SJCRH30 (cell line): Measurements from ENCODE around the gene PRR20G. TPM values are rescaled to one million over a fixed set of nuclear protein-coding genes. Genes with fewer than 3 reads are reported as not detected.

Experiments
- DNase-seq, 2 experiments: peaks; one replicate each; pipeline ENCODE4 v3.0.0-alpha.2; 2015 to 2020
- H3K27ac ChIP-seq: fragments of 250-450 bp; sonication (Bioruptor Pico); 2 replicates; pipeline ENCODE4 v1.5.1; 2020; ENCODE audit warnings: mild to moderate bottlenecking, moderate library complexity
- H3K27me3 ChIP-seq: fragments of 250-450 bp; sonication (Bioruptor Pico); 2 replicates; pipeline ENCODE4 v1.5.1; 2020; ENCODE audit warnings: mild to moderate bottlenecking, moderate library complexity
- H3K36me3 ChIP-seq: fragments of 250-450 bp; sonication (Bioruptor Pico); 2 replicates; pipeline ENCODE4 v1.5.1; 2020; ENCODE audit warnings: mild to moderate bottlenecking, moderate library complexity
- H3K4me1 ChIP-seq: fragments of 250-450 bp; sonication (Bioruptor Pico); 2 replicates; pipeline ENCODE4 v1.5.1; 2020; ENCODE audit warnings: mild to moderate bottlenecking, moderate library complexity
- H3K4me3 ChIP-seq: fragments of 250-450 bp; sonication (Bioruptor Pico); 2 replicates; pipeline ENCODE4 v1.5.1; 2020; ENCODE audit warnings: mild to moderate bottlenecking, moderate library complexity
- H3K9me3 ChIP-seq: fragments of 250-450 bp; sonication (Bioruptor Pico); replicated peaks from 2 replicates; pipeline ENCODE4 v1.5.1; 2020; ENCODE audit warnings: mild to moderate bottlenecking, moderate library complexity
- total RNA-seq: library from RNA; depleted of rRNA; stranded (reverse); fragments of >200 nt; shearing (Covaris generic); gene quantifications from 2 replicates; pipeline ENCODE4 v1.2.3, GENCODE V29; 2014

The PRR20G gene
- total RNA-seq, 1 experiment from 2014 or later = not detected

DNA sequence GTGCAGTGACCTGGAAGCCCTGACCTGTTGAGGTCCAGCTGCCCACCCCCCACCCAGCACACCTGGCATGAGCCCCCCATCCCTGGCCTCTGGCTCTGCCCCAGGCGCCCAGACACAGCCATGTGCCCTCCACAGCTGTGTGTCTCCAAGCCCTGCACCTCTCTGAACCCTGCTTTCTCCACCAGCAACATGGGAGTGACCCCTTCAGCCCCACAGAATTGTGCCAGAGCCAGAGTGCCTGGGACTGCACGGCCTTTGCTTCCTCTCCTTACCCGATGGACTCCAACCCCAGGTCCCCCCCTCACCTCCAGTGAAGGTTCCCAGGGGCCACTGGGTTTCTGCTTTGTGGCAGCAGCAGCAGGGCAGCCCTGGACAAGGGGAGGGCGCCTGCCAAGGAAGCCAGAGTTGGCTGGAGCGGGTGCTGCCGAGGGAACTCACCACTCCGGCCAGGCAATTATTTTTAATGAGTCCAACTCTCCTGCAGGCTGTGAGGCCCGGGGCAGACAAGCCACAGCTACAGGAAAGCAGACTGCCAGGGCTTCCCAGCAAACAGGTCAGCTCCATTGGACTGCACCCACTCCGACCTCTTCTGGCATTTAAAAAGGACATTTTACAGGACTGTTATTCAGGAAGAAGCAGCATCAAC is 24.1 kb downstream of the PRR20G start:
- Histone ChIP-seq H3K9me3 (no peaks in the 10 kb centered on the region), H3K4me1 (no peaks in the 10 kb centered on the region), H3K36me3 (no peaks in the 10 kb centered on the region), H3K4me3 (no peak overlapping the region), H3K27ac (no peak overlapping the region), H3K27me3 (no peaks in the 10 kb centered on the region)
- no peak for DNase-seq

DNA sequence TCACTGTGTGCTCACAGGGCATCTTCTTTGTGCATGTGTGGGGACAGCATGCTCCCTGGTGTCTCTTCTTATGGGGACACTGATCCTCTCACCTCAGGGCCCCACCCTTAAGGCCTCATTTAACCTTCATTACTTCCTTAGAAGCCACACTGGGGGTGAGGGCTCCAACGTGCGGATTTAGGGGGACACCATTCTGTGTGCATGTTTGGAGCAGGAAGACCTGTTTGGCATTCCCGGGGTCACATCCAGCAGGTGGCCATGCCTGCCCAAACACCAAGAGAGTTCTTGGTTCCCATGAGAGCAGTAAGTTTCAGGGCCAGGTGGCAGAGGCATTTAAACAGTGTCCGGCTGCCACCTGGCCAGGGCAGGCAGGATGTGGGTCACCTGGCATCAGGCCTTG is 24.8 kb downstream of the PRR20G start:
- Histone ChIP-seq H3K27ac (no peak overlapping the region), H3K9me3 (no peaks in the 10 kb centered on the region), H3K4me3 (no peak overlapping the region), H3K36me3 (no peaks in the 10 kb centered on the region), H3K27me3 (no peaks in the 10 kb centered on the region), H3K4me1 (no peaks in the 10 kb centered on the region)
- DNase-seq = no peak

DNA sequence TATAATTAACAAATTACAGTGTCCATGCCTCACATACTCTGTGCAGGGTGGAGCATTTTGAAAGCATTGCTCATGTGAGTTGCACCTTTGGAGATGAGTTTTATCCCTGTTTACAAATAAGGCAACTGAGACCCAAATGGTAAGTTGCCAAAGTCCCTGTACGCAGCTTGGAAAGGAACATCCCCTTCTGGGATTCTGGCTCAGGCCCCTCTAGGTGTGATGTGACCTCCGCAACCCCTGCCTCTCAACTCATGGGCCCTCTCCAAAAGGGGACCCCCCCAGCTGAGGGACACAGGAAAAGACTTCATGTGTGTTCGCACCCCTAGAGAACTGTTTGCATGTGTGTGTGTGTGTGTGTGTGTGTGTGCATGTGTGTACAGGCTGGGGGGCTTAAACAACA is 25.3 kb downstream of the PRR20G start:
- no peaks in the 10 kb centered on the region for H3K36me3 ChIP-seq
- H3K4me1 ChIP-seq = no peaks in the 10 kb centered on the region
- no peak for DNase-seq
- H3K27me3 ChIP-seq = no peaks in the 10 kb centered on the region
- no peaks in the 10 kb centered on the region for H3K9me3 ChIP-seq
- H3K4me3 ChIP-seq = no peak overlapping the region
- H3K27ac ChIP-seq = no peak overlapping the region

DNA sequence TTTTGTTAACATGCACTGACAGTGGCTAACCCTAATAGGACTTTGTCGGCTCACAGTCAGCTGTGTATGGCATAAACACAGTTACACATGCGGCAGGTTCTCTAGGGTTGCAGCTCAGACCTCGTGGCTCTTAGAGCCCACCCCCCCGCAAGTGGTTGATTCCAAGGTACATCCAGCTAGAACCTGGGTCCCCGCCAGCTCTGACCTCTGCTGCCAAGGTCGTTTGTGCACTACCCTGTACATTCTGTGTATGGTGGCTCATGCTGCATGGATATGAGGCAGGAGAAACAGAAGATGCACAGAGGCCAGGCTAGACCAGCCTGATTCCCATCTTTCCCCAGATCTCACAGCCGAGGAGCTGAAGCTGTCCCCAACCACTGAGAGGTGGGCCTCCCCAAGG is 25.9 kb downstream of the PRR20G start:
- Histone ChIP-seq H3K27me3 (no peaks in the 10 kb centered on the region), H3K27ac (no peak overlapping the region), H3K9me3 (no peaks in the 10 kb centered on the region), H3K4me1 (no peaks in the 10 kb centered on the region), H3K4me3 (no peak overlapping the region), H3K36me3 (no peaks in the 10 kb centered on the region)
- no peak for DNase-seq

DNA sequence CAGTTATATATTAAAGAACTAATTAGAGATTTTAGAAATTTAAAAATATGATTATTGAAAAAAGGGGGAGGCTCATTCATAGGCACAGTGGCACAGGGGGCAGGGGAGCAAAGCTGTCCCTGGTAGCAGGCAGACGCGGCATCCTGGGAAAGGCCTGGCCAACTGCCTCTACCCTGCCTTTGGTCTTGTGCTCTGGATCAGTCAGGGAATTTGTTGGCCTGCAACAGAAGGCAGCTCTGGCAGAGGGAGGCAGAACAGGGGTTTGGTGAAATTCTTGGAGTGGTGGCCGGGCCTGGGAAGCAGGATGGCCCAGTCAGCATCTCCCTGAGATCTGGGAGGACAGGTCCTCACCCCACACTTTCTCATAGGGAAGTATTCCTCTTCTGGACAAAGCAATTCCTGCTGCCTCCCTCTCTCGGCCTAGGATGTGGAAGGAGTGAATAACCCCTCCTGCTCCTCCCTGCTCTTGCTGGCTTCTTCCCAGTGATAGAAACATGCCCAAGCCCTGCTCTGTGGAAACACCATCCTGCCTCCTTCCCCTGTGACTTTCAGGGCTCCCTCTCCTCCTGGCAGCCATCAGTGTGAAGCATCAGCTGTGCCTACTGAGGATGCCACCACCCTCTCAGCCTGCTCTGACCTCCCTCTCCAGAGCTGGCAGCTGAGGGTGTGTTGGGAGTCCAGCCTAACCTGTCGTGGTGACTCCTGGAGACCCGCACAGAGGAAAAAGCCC is 26.9 kb downstream of the PRR20G start:
- H3K27ac ChIP-seq = no peak overlapping the region
- H3K9me3 ChIP-seq = no peaks in the 10 kb centered on the region
- no peak for DNase-seq
- H3K4me1 ChIP-seq = no peaks in the 10 kb centered on the region
- H3K4me3 ChIP-seq = no peak overlapping the region
- no peaks in the 10 kb centered on the region for H3K27me3 ChIP-seq
- no peaks in the 10 kb centered on the region for H3K36me3 ChIP-seq

DNA sequence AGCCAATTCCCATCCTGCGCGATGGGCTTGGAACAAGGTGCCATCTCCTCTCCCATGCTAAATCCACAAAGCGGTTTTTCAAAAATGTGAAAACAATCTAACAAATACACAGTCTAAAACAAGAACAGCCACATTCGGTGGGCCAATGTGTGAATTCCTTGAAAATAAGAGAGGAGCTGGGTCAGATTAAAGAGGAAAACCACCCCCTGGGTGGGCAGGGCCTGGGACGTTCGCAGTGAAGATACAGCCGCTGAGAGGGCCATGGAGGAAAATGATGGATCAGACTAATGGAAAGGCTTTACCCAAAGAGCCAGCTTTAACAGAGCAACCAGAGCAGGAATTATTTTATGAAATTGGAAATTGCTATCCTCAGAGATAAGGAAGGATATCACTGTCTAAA is 27.4 kb downstream of the PRR20G start:
- H3K4me1 ChIP-seq = no peaks in the 10 kb centered on the region
- no peak for DNase-seq
- no peaks in the 10 kb centered on the region for H3K27me3 ChIP-seq
- no peaks in the 10 kb centered on the region for H3K9me3 ChIP-seq
- no peak overlapping the region for H3K4me3 ChIP-seq
- no peaks in the 10 kb centered on the region for H3K36me3 ChIP-seq
- H3K27ac ChIP-seq = no peak overlapping the region

DNA sequence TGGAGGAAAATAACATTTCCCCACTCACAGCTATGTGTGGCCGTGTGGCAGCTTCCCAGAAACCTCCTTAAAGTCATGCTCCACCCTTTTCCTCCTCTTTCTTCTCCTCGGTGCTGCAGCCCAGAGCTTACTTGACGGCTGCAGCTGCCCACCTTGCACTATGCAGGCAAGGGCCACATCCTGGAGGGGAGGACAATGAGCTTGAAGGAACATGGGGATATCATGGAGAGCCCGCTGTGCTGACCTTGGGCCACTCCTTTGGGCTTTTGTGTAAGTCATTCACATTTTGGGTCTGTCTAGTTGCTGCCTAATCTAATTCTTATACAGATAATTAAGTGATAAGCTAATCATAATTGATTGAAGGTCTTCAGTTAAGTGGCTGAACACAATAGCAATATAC is 28.0 kb downstream of the PRR20G start:
- Histone ChIP-seq H3K4me1 (no peaks in the 10 kb centered on the region), H3K27ac (no peak overlapping the region), H3K9me3 (no peaks in the 10 kb centered on the region), H3K36me3 (no peaks in the 10 kb centered on the region), H3K4me3 (no peak overlapping the region), H3K27me3 (no peaks in the 10 kb centered on the region)
- DNase-seq = no peak

DNA sequence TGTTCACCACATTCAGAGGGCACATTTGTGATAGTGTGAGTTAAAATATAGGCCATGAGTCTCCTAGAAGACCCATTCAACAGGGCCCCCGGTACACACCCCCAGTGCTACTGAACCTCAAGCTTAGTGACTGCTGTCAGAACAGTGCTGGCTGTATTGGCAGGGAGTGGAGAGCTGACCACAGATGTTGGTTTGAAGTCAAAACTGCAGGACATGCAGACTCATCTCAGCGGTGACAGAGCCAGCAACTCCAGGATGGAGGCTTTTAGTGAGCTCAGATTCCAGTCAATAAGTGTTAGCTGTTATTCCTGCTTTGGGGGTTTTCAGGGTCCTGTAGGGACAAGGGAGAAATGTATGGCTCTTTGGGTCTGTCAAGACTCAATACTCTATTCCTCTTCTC is 29.1 kb downstream of the PRR20G start:
- no peak for DNase-seq
- H3K27me3 ChIP-seq = no peaks in the 10 kb centered on the region
- no peak overlapping the region for H3K4me3 ChIP-seq
- H3K36me3 ChIP-seq = no peaks in the 10 kb centered on the region
- H3K4me1 ChIP-seq = no peaks in the 10 kb centered on the region
- no peaks in the 10 kb centered on the region for H3K9me3 ChIP-seq
- H3K27ac ChIP-seq = no peak overlapping the region

DNA sequence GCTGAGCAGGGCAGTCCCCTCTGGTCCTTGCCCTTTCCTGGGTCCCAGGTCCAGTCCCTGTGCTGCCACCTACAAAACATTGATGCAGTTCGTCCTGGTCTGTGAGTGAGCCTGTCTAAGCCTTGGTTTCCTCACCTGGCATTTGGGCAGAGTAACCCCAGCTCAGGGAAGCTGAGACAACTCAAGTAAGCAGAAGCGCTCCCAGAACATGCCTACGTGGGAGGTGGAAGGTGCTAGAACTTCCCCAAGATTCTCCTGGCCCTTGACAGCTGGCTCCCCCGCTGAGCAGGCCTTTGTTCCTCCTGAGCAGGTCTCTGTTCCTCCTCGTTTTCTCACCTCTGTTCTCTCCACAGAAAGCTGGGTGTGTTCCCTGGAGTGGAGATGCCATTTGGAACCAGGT is 30.5 kb downstream of the PRR20G start:
- H3K36me3 ChIP-seq = no peaks in the 10 kb centered on the region
- no peak for DNase-seq

DNA sequence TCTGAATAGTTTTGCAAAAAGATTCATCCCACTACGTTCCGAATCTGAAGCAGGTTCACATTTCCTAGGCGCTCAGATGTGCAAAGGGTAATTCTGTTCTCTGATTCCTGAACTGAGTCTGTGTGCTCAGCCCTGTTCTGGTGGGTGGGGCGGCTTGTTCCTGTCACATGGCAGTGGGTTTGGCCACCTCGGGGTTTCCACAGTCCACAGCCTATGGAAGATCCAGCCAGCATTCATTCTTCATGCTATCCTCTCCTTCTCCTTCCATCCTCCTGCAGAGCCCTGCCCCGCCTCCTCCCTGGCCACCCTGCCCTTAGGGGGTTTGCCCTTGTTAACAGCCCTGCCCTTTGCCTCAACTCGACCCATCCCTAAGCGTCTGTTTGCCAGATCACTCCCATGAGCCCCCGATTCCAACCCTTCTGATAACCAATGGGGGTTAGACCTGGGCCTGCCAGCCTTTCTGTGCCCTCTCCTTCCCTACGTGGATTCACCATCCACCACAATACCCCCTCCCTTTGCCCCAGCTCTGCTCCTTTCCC is 31.0 kb downstream of the PRR20G start:
- H3K4me1 ChIP-seq = no peaks in the 10 kb centered on the region
- H3K4me3 ChIP-seq = no peak overlapping the region
- no peak for DNase-seq
- H3K27me3 ChIP-seq = no peaks in the 10 kb centered on the region
- no peak overlapping the region for H3K27ac ChIP-seq
- H3K36me3 ChIP-seq = no peaks in the 10 kb centered on the region
- H3K9me3 ChIP-seq = no peaks in the 10 kb centered on the region

More for the DNA sequence above, 30.5 kb downstream of the PRR20G start:
- Histone ChIP-seq H3K27ac (no peak overlapping the region), H3K4me3 (no peak overlapping the region), H3K4me1 (no peaks in the 10 kb centered on the region), H3K27me3 (no peaks in the 10 kb centered on the region), H3K9me3 (no peaks in the 10 kb centered on the region)

DNA sequence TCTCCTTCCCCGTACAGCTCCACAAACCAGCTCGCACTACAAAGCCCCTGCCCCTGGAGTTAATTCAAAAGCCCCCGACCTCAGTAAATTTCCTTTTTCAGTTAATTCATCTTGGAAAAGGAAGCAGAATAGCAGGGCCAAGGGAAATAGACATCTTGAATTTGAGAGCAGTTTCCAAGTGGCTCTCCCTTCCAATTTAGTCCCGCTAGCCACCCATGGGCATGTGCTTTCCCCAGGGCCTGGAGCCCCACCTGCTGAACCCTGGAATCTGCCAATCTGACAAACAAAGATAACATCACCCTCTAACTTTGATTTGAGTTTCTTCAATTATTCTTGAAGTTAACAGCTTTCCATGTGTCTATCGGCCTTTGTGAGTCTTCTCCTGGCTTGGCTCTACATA is 31.7 kb downstream of the PRR20G start:
- no peak overlapping the region for H3K27ac ChIP-seq
- DNase-seq = no peak
- no peak overlapping the region for H3K4me3 ChIP-seq
- no peaks in the 10 kb centered on the region for H3K9me3 ChIP-seq
- H3K36me3 ChIP-seq = no peaks in the 10 kb centered on the region
- no peaks in the 10 kb centered on the region for H3K27me3 ChIP-seq
- no peaks in the 10 kb centered on the region for H3K4me1 ChIP-seq

DNA sequence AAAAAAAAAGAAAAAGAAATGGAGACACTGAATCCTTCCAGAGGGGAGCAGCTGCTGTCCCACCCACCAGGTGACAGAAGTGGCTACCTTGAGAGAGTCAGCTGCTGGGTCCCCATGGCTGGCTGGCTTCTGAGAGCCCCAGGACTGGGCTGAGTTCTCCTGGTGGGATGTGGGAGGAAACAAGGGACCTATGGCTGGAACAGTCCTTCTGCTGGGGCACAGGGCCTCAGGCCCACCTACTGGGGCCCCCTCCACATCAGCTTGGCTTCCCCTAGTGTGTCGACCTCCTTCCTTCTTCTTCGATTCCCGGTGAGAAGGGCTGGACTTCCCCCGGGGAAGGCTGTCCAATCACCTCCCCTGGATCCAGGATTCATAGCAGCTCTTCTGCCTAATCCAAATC is 32.3 kb downstream of the PRR20G start:
- Histone ChIP-seq H3K36me3 (no peaks in the 10 kb centered on the region), H3K4me1 (no peaks in the 10 kb centered on the region), H3K27me3 (no peaks in the 10 kb centered on the region), H3K27ac (no peak overlapping the region), H3K9me3 (no peaks in the 10 kb centered on the region), H3K4me3 (no peak overlapping the region)
- DNase-seq = no peak

DNA sequence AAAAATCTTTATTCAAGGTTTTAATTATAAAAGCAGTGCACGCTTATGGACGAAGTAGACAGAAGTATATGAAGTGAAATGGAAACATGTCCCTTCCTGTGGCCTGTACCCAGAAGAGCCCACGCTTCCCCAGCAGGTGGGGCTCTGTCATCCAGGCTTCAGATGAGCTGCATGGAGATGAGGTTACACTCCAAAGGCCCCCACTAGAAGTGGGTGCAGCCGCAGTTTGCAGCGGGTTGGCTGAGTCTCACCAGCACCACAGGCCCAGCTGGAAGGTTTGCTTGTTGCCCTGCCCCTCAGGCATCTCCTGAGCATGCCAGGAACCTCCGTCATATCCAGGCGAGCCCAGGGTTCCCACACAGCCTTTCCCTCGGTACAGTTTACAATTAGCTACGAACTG is 33.1 kb downstream of the PRR20G start:
- peak in 1 of 2 experiments; percentile 40 for DNase-seq
- Histone ChIP-seq H3K9me3 (peaks cover 3% of the 10 kb centered on the region; the same call in 1 of the 2 replicates), H3K4me1 (no peaks in the 10 kb centered on the region)

DNA sequence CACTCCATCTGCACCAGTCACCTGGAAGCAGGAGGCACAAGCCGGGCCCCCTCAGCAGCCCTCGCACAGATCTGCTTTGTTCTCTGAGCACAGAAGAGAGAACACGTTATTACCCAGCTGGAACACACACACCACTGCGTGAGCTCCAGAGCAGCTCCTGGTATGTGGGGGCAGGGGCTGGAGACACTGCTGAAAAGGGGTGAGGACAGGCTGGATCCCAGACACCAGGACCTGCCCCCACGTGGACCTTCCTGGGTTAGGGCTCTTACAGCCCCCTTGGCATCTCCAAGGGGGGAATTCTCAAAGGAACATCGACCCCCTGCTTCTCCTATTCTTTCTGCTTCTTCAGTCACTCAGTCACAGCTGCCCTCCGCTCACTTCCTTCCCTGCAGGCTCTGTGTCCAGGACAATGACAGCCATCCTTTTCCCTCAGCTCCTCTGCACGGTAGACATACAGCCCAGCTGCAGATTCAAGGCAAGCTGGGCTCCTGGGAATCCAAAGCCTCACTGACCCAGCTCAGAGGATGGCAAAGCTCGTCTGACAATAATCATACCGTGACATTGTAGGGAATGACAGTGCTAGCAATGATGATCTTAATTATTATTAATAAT is 33.7 kb downstream of the PRR20G start:
- peaks cover 4% of the 10 kb centered on the region; the same call in 1 of the 2 replicates for H3K9me3 ChIP-seq
- H3K27me3 ChIP-seq = no peaks in the 10 kb centered on the region
- H3K36me3 ChIP-seq = no peaks in the 10 kb centered on the region
- DNase-seq = no peak
- no peak overlapping the region for H3K4me3 ChIP-seq
- no peaks in the 10 kb centered on the region for H3K4me1 ChIP-seq
- no peak overlapping the region for H3K27ac ChIP-seq

More for the DNA sequence above, 33.1 kb downstream of the PRR20G start:
- no peaks in the 10 kb centered on the region for H3K27me3 ChIP-seq
- H3K4me3 ChIP-seq = no peak overlapping the region
- no peaks in the 10 kb centered on the region for H3K36me3 ChIP-seq
- no peak overlapping the region for H3K27ac ChIP-seq

DNA sequence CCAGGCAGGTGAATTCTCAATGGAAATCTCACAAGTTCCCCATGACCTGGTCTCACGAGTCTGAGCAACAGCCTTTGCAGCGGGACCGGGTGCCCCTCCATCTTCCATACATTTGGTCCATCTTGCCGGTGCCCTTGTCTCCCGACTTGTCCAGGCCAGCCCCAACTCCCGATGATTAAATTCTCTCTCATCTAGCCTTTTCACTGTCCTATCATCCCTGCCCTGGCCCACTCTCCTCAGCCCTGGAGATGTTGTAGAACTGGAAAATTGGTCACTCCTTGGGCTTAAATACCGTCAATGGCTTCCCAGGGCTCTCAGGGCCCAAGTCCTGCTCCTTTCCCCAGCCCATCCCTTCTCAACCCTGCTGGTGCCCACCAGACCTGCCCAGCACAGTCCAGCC is 34.4 kb downstream of the PRR20G start:
- H3K27me3 ChIP-seq = no peaks in the 10 kb centered on the region
- no peak for DNase-seq
- H3K4me1 ChIP-seq = no peaks in the 10 kb centered on the region
- H3K9me3 ChIP-seq = peaks cover 4% of the 10 kb centered on the region; the same call in 1 of the 2 replicates
- H3K27ac ChIP-seq = no peak overlapping the region
- no peak overlapping the region for H3K4me3 ChIP-seq
- H3K36me3 ChIP-seq = no peaks in the 10 kb centered on the region
